Endodermal cell (in vitro differentiated cells): ENCODE measurements around the gene AK8. TPM values are rescaled to one million over a fixed set of nuclear protein-coding genes. Genes with fewer than 3 reads are reported as not detected.
"Not testable (repeated sequence)": the region's sequence is repeated elsewhere in the genome, so short reads cannot be mapped to it uniquely, and the experiment has no call there.

Source experiments
- DNase-seq: peaks from one replicate; pipeline ENCODE4 v3.0.0-alpha.2; 2017
- H3K27ac ChIP-seq: 2 replicates; pipeline ENCODE4 v1.5.1; 2013; ENCODE audit warnings: mild to moderate bottlenecking, low read depth, low read length, moderate library complexity
- H3K27me3 ChIP-seq: 2 replicates; pipeline ENCODE4 v1.6.1; 2013; ENCODE audit warnings: mild to moderate bottlenecking, low read length, moderate library complexity; ENCODE audit not compliant: insufficient read depth, control insufficient read depth, poor library complexity, severe bottlenecking
- H3K36me3 ChIP-seq: 2 replicates; pipeline ENCODE4 v1.7.0; 2013; ENCODE audit warnings: mild to moderate bottlenecking, low read length, moderate library complexity; ENCODE audit not compliant: control insufficient read depth, insufficient read depth
- H3K4me1 ChIP-seq: one replicate; pipeline ENCODE4 v1.7.0; 2013; ENCODE audit warnings: low read length; ENCODE audit not compliant: control insufficient read depth, insufficient read depth
- H3K4me3 ChIP-seq: 2 replicates; pipeline ENCODE4 v1.5.1; 2013; ENCODE audit warnings: mild to moderate bottlenecking, low read length, moderate library complexity
- H3K9ac ChIP-seq: 2 replicates; pipeline ENCODE4 v1.6.1; 2013; ENCODE audit warnings: mild to moderate bottlenecking, low read length, moderate library complexity; ENCODE audit not compliant: poor library complexity, severe bottlenecking; ENCODE audit errors: extremely low read depth
- H3K9me3 ChIP-seq: 2 replicates; pipeline ENCODE4 v1.6.1; 2013; ENCODE audit warnings: mild to moderate bottlenecking, low read length, moderate library complexity; ENCODE audit not compliant: control insufficient read depth
- H3K27ac Mint-ChIP-seq: 2 replicates; pipeline ENCODE4 v1.8.0; 2020; ENCODE audit warnings: mixed read lengths
- H3K27me3 Mint-ChIP-seq: 2 replicates; pipeline ENCODE4 v1.8.0; 2021; ENCODE audit warnings: mild to moderate bottlenecking, mixed read lengths; ENCODE audit not compliant: insufficient read depth
- H3K36me3 Mint-ChIP-seq: 2 replicates; pipeline ENCODE4 v1.8.0; 2020; ENCODE audit warnings: low read depth, mixed read lengths
- H3K4me1 Mint-ChIP-seq: 2 replicates; pipeline ENCODE4 v1.8.0; 2020; ENCODE audit warnings: mixed read lengths
- H3K4me3 Mint-ChIP-seq: 2 replicates; pipeline ENCODE4 v1.8.0; 2020; ENCODE audit warnings: mild to moderate bottlenecking, moderate library complexity, mixed read lengths
- H3K9me3 Mint-ChIP-seq: 2 replicates; pipeline ENCODE4 v1.8.0; 2020; ENCODE audit warnings: mild to moderate bottlenecking, mixed read lengths
- WGBS, 2 experiments: methylation state at CpG; one replicate each; pipeline versions ENCODE4 v1.1.5 to v1.1.7; 2013; ENCODE audit warnings: missing lambda C conversion rate in 2 of 2, mixed read lengths in 1 of 2; ENCODE audit not compliant: insufficient coverage in 1 of 2, insufficient read length in 1 of 2; 5-methylcytosine and 5-hydroxymethylcytosine counted together
- total RNA-seq, 2 donors: library from RNA; stranded (reverse); fragmentation: NEBNext Ultra II Directional in 1 of 2; extraction: Animal tissue kit (Norgen Biotek cat#: 25700) in 1 of 2; gene quantifications; 2 replicates in 1 of 2; 3 replicates in 1 of 2; pipeline ENCODE4 v1.2.1, GENCODE V29; 2021
- TF ChIP-seq, protein P1 (sequence below): fragments of 200-600 bp; sonication (generic); conservative IDR thresholded peaks from 2 replicates; pipeline ENCODE4 v1.5.0; 2021; ENCODE audit warnings: antibody characterized with exemption, mild to moderate bottlenecking

Gene AK8
- total RNA-seq, 2 donors from 2014 or later, result 1.3 to 2.6 TPM

DNA sequence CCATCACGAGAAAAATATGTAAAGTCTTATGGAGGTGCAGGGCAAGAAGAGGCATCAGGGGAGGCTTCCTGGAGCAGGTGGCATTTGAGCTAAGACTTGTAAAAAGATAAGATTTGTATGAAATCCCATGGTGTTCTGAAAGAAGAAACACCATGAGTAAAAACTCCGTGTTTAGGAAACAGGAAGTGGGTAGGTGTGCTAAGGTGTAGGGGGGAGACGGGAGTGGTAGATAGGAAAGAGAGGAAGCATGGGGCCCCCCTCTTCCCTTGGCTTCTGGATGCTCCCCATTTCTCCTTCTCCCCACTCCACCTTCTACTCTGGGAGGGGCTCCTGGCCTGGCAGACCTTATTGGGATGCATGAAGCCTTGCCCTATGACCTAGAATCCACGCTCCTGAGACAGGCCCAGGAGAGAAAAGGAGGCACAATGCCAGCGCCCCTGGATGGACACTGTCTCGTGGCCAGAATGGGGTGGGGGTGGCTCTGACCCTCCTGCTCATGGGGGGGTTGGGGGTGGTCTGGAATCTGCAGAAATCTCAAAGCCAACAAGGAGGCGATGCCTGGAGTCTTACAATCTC is 104.2 kb downstream of the AK8 start:
- no peak overlapping the region for H3K27ac ChIP-seq
- H3K9ac ChIP-seq, result no peak overlapping the region
- H3K27me3 ChIP-seq, result peaks cover 24% of the 10 kb centered on the region
- H3K9me3 ChIP-seq, result no peaks in the 10 kb centered on the region
- H3K4me1 Mint-ChIP-seq, result peaks cover 8% of the 10 kb centered on the region
- peaks cover 17% of the 10 kb centered on the region for H3K9me3 Mint-ChIP-seq
- no peak overlapping the region for H3K4me3 Mint-ChIP-seq
- H3K27me3 Mint-ChIP-seq, result peaks cover 56% of the 10 kb centered on the region
- peaks cover 4% of the 10 kb centered on the region for H3K36me3 Mint-ChIP-seq
- H3K4me3 ChIP-seq, result no peak overlapping the region
- no peaks in the 10 kb centered on the region for H3K36me3 ChIP-seq
- H3K27ac Mint-ChIP-seq, result no peak overlapping the region
- 85 to 100% methylated on average over 2 to 7 of the region's 7 CpGs for WGBS, 2 experiments
- TF ChIP-seq, protein P1, sequence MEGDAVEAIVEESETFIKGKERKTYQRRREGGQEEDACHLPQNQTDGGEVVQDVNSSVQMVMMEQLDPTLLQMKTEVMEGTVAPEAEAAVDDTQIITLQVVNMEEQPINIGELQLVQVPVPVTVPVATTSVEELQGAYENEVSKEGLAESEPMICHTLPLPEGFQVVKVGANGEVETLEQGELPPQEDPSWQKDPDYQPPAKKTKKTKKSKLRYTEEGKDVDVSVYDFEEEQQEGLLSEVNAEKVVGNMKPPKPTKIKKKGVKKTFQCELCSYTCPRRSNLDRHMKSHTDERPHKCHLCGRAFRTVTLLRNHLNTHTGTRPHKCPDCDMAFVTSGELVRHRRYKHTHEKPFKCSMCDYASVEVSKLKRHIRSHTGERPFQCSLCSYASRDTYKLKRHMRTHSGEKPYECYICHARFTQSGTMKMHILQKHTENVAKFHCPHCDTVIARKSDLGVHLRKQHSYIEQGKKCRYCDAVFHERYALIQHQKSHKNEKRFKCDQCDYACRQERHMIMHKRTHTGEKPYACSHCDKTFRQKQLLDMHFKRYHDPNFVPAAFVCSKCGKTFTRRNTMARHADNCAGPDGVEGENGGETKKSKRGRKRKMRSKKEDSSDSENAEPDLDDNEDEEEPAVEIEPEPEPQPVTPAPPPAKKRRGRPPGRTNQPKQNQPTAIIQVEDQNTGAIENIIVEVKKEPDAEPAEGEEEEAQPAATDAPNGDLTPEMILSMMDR, result no peak
- H3K4me1 ChIP-seq, result no peaks in the 10 kb centered on the region
- peak; percentile 26 for DNase-seq

DNA sequence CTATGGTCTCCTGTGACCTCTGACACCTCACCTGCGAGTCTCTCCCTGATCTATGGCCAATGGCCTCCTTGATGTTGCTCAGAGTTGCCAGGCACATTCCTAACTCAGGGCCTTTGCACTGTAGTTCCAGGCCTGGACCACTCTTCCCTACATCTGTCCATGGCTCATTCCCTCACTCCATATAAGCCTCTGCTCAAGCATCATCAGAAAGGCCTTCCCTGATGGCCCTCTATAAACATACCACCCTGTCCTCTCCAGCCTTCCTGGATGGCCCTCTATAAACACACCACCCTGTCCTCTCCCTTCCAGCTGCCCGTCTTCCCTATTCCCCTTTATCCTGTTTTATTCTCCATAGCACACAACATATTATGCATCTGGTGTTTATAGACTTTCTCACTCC is 105.0 kb downstream of the AK8 start:
- 89 to 90% methylated on average over 2 of the region's 2 CpGs for WGBS, 2 experiments
- H3K27ac ChIP-seq, result no peak overlapping the region
- peaks cover 4% of the 10 kb centered on the region for H3K36me3 Mint-ChIP-seq
- H3K27me3 Mint-ChIP-seq, result peaks cover 56% of the 10 kb centered on the region
- peaks cover 17% of the 10 kb centered on the region for H3K9me3 Mint-ChIP-seq
- no peak overlapping the region for H3K27ac Mint-ChIP-seq
- H3K4me3 Mint-ChIP-seq, result no peak overlapping the region
- TF ChIP-seq, protein P1, result no peak
- H3K4me1 ChIP-seq, result no peaks in the 10 kb centered on the region
- peaks cover 8% of the 10 kb centered on the region for H3K4me1 Mint-ChIP-seq
- peak; percentile 24 for DNase-seq
- H3K27me3 ChIP-seq, result peaks cover 28% of the 10 kb centered on the region
- no peaks in the 10 kb centered on the region for H3K9me3 ChIP-seq
- no peak overlapping the region for H3K9ac ChIP-seq
- no peak overlapping the region for H3K4me3 ChIP-seq
- H3K36me3 ChIP-seq, result no peaks in the 10 kb centered on the region

DNA sequence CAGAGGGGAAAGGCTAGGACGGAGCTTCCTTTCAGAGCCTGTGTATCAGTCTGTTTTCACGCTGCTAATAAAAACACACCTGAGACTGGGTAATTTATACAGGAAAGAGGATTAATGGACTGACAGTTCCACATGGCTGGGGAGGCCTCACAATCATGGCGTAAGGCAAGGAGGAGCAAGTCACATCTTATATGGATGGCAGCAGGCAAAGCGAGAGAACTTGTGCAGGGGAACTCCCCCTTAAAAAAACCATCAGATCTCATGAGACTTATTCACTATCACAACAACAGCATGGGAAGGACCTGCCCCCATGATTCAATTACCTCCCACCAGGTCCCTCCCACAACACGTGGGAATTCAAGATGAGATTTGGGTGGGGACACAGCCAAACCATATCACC is 106.3 kb downstream of the AK8 start:
- not testable (repeated sequence) for H3K27ac Mint-ChIP-seq, H3K36me3 Mint-ChIP-seq, H3K9ac ChIP-seq, H3K4me3 ChIP-seq, H3K27ac ChIP-seq, H3K4me1 Mint-ChIP-seq, H3K4me1 ChIP-seq, H3K9me3 ChIP-seq, H3K36me3 ChIP-seq, H3K4me3 Mint-ChIP-seq
- H3K9me3 Mint-ChIP-seq, result peaks cover 18% of the 10 kb centered on the region
- WGBS, 2 experiments, result 96 to 100% methylated on average over 4 to 5 of the region's 5 CpGs
- peak; percentile 24 for DNase-seq
- peaks cover 28% of the 10 kb centered on the region for H3K27me3 ChIP-seq
- peaks cover 52% of the 10 kb centered on the region for H3K27me3 Mint-ChIP-seq
